ENCODE results near the gene GABBR2. TPM values are rescaled to one million over a fixed set of nuclear protein-coding genes. Genes with fewer than 3 reads are reported as not detected.
A peak's percentile ranks its signal among the peaks of the same experiment; 100 is the strongest.

Gene GABBR2
- total RNA-seq, 1 experiment from 2014 or later = not detected

- Histone ChIP-seq H3K36me3 (ENCODE audit: insufficient read depth, low read length, poor library complexity, severe bottlenecking) (no peaks in the 10 kb centered on the region), H3K27me3 (replicated peaks; ENCODE audit: insufficient read depth, low read depth, low read length, poor library complexity) (peaks cover 38% of the 10 kb centered on the region), H3K4me1 (ENCODE audit: insufficient read depth, low read length, poor library complexity, severe bottlenecking) (no peaks in the 10 kb centered on the region), H3K27ac (ENCODE audit: low read depth, low read length, poor library complexity, severe bottlenecking) (no peak overlapping the region), H3K4me3 (ENCODE audit: low read depth, low read length, poor library complexity, severe bottlenecking) (no peak overlapping the region), H3K9me3 (ENCODE audit: low read depth, low read length, poor library complexity, severe bottlenecking) (no peaks in the 10 kb centered on the region)
- BruUV-seq (replicated peaks) = no TSS peak
- DNase-seq (ENCODE audit: low spot score) = no peak
- TF ChIP-seq CTCF (conservative IDR thresholded peaks at IDR 0.05; ENCODE audit: low read depth, low read length) (no peak), EZH2 (IDR thresholded peaks at IDR 0.05; ENCODE audit: borderline replicate concordance, low read depth, low read length, poor library complexity, severe bottlenecking) (no peak)
- ChIA-PET CTCF (no interaction called here), POLR2A (ENCODE audit: low non-redundant PET) (no interaction called here)
- intact Hi-C loops (cut with micrococcal nuclease; ENCODE audit: unreplicated experiment) = no loop called here
These were observed 305.0 kb downstream of the GABBR2 start for GRCh38 chr9:98403715-98404114.

- peaks cover 48% of the 10 kb centered on the region for H3K27me3 ChIP-seq (replicated peaks; ENCODE audit: insufficient read depth, low read depth, low read length, poor library complexity)
- H3K4me3 ChIP-seq (ENCODE audit: low read depth, low read length, poor library complexity, severe bottlenecking) = no peak overlapping the region
- no TSS peak for BruUV-seq (replicated peaks)
- no peak for DNase-seq (ENCODE audit: low spot score)
- CTCF ChIA-PET = no interaction called here
- no peak overlapping the region for H3K27ac ChIP-seq (ENCODE audit: low read depth, low read length, poor library complexity, severe bottlenecking)
- H3K36me3 ChIP-seq (ENCODE audit: insufficient read depth, low read length, poor library complexity, severe bottlenecking) = no peaks in the 10 kb centered on the region
- intact Hi-C loops (cut with micrococcal nuclease; ENCODE audit: unreplicated experiment) = no loop called here
- POLR2A ChIA-PET (ENCODE audit: low non-redundant PET) = no interaction called here
- no peak for TF ChIP-seq CTCF (conservative IDR thresholded peaks at IDR 0.05; ENCODE audit: low read depth, low read length)
- no peak for TF ChIP-seq EZH2 (IDR thresholded peaks at IDR 0.05; ENCODE audit: borderline replicate concordance, low read depth, low read length, poor library complexity, severe bottlenecking)
- H3K4me1 ChIP-seq (ENCODE audit: insufficient read depth, low read length, poor library complexity, severe bottlenecking) = no peaks in the 10 kb centered on the region
- no peaks in the 10 kb centered on the region for H3K9me3 ChIP-seq (ENCODE audit: low read depth, low read length, poor library complexity, severe bottlenecking)
These were observed 306.5 kb downstream of the GABBR2 start for GRCh38 chr9:98402019-98402840.

- H3K4me3 ChIP-seq (ENCODE audit: low read depth, low read length, poor library complexity, severe bottlenecking) = no peak overlapping the region
- no peak for TF ChIP-seq CTCF (conservative IDR thresholded peaks at IDR 0.05; ENCODE audit: low read depth, low read length)
- no peak for TF ChIP-seq EZH2 (IDR thresholded peaks at IDR 0.05; ENCODE audit: borderline replicate concordance, low read depth, low read length, poor library complexity, severe bottlenecking)
- intact Hi-C loops (cut with micrococcal nuclease; ENCODE audit: unreplicated experiment) = no loop called here
- H3K4me1 ChIP-seq (ENCODE audit: insufficient read depth, low read length, poor library complexity, severe bottlenecking) = no peaks in the 10 kb centered on the region
- peak; percentile 31 for DNase-seq (ENCODE audit: low spot score)
- ChIA-PET CTCF (no interaction called here), POLR2A (ENCODE audit: low non-redundant PET) (no interaction called here)
- peaks cover 49% of the 10 kb centered on the region for H3K27me3 ChIP-seq (replicated peaks; ENCODE audit: insufficient read depth, low read depth, low read length, poor library complexity)
- BruUV-seq (replicated peaks) = no TSS peak
- H3K27ac ChIP-seq (ENCODE audit: low read depth, low read length, poor library complexity, severe bottlenecking) = no peak overlapping the region
- no peaks in the 10 kb centered on the region for H3K9me3 ChIP-seq (ENCODE audit: low read depth, low read length, poor library complexity, severe bottlenecking)
- H3K36me3 ChIP-seq (ENCODE audit: insufficient read depth, low read length, poor library complexity, severe bottlenecking) = no peaks in the 10 kb centered on the region
These were observed 307.4 kb downstream of the GABBR2 start for GRCh38 chr9:98401140-98402018.

Data from A673 (cell line).